Ovary (tissue), 9 donors: Measurements from ENCODE around the gene MED22. TPM values are rescaled to one million over a fixed set of nuclear protein-coding genes. Genes with fewer than 3 reads are reported as not detected.
"Not testable (repeated sequence)": the region's sequence is repeated elsewhere in the genome, so short reads cannot be mapped to it uniquely, and the experiment has no call there.

Experiments used
- DNase-seq, 5 donors: peaks; one replicate each; pipeline ENCODE4 v3.0.0-alpha.2; 2019 to 2020
- H3K27ac ChIP-seq, 2 donors: fragments of 200-600 bp; one replicate each; pipeline versions ENCODE4 v1.5.1 to v1.8.0; 2019 to 2022
- H3K27me3 ChIP-seq: fragments of 200-600 bp; one replicate; pipeline ENCODE4 v1.8.0; 2022
- H3K36me3 ChIP-seq: fragments of 200-600 bp; sonication (generic); one replicate; pipeline ENCODE4 v1.5.1; 2019
- H3K4me1 ChIP-seq: one replicate; pipeline ENCODE4 v1.8.1; 2013; ENCODE audit warnings: mild to moderate bottlenecking, moderate library complexity; ENCODE audit not compliant: insufficient read depth
- H3K4me3 ChIP-seq: fragments of 200-600 bp; sonication (generic); one replicate; pipeline ENCODE4 v1.5.1; 2017
- H3K9me3 ChIP-seq, 2 donors: fragments of 200-600 bp in 1 of 2; sonication (generic) in 1 of 2; one replicate each; pipeline versions ENCODE4 v1.5.1 to v1.8.1; 2013 to 2019; ENCODE audit warnings: mild to moderate bottlenecking in 1 of 2, moderate library complexity in 1 of 2
- CTCF ChIP-seq, 3 donors: fragments of 450-650 bp in 2 of 3; fragments of 200-600 bp in 1 of 3; IDR thresholded peaks; one replicate each; pipeline versions ENCODE4 v1.5.1 to v1.8.0; 2016 to 2022; ENCODE audit warnings: antibody characterized with exemption in 3 of 3, mild to moderate bottlenecking in 1 of 3
- EP300 ChIP-seq: sonication (generic); formaldehyde crosslinking; IDR thresholded peaks from one replicate; pipeline ENCODE4 v1.6.1; 2017; ENCODE audit warnings: antibody characterized with exemption
- POLR2A ChIP-seq: fragments of 450-650 bp; IDR thresholded peaks from one replicate; pipeline ENCODE4 v1.6.1; 2017; ENCODE audit warnings: antibody characterized with exemption, mild to moderate bottlenecking, moderate library complexity
- WGBS, 3 donors: extraction: QIAGEN DNeasy Blood & Tissue Kit in 1 of 3; methylation state at CpG; one replicate each; pipeline versions ENCODE4 v1.1.5 to v1.1.7; 2013 to 2017; 5-methylcytosine and 5-hydroxymethylcytosine counted together
- intact Hi-C, 4 donors: fragments of 100-400 bp; cut with DNase I; formaldehyde crosslinking; loops; one replicate each; pipeline versions ENCODE4 v1.11.0 to v1.15.1; 2022 to 2023
- polyA plus RNA-seq, 2 donors: library from polyadenylated mRNA; stranded (reverse); fragments of 200-250 nt in 1 of 2; fragments of 350-450 nt in 1 of 2; fragmentation: Illumina TruSeq in 1 of 2; extraction: RNeasy Lipid Tissue Mini Kit (QIAGEN cat#74804) in 1 of 2; gene quantifications; one replicate each; pipeline ENCODE4 v1.2.3, GENCODE V29; 2013 to 2014
- total RNA-seq, 7 donors: library from RNA; depleted of rRNA in 2 of 7; stranded (reverse); fragments of >200 nt in 2 of 7; fragmentation: NEBNext Ultra II Directional in 3 of 7; extraction: Animal tissue kit (Norgen Biotek cat#: 25700) in 3 of 7; gene quantifications; one replicate each; pipeline versions ENCODE4 v1.1.0 to v1.2.4, GENCODE V29; 2016 to 2023
- donor health status: DM: no; HTN: no; CAD: no; lungs with moderate emphysema.
- donor health status: DM: no; HTN: no; CAD: no.
- donor health status: Bipolar disorder and iron deficiency.
- donor health status: DM: yes; HTN: yes; CAD: no.
- donor health status: DM: no; HTN: no; CAD: no.
- donor health status: DM: yes; HTN: yes; CAD: no.

MED22 gene
- total and polyA plus RNA-seq, 9 donors: 8.3 to 43.8 (median 27.3) TPM

- H3K27me3 ChIP-seq: no peaks in the 10 kb centered on the region
- H3K4me3 ChIP-seq: no peak overlapping the region
- WGBS, 3 donors: 59 to 65% (median 62%) methylated on average over 26 of the region's 26 CpGs
Measured at GRCh38 chr9:133303266-133304157, 44.4 kb downstream of the MED22 start.

GRCh38 chr9:133301253-133302230 is 46.4 kb downstream of the MED22 start:
- 88 to 92% (median 89%) methylated on average over 13 of the region's 13 CpGs for WGBS, 3 donors
- Histone ChIP-seq H3K36me3 (no peaks in the 10 kb centered on the region), H3K27me3 (no peaks in the 10 kb centered on the region), H3K4me1 (no peaks in the 10 kb centered on the region), H3K4me3 (no peak overlapping the region), H3K27ac (no peak overlapping the region), H3K9me3 (no peaks in the 10 kb centered on the region)
- TF ChIP-seq EP300 (no peak), CTCF (IDR thresholded peaks at IDR 0.05) (no peak), POLR2A (no peak)
- intact Hi-C loops: no loop called here
- DNase-seq: no peak

More at GRCh38 chr9:133303266-133304157, 44.4 kb downstream of the MED22 start:
- DNase-seq: no peak
- no peak overlapping the region for H3K27ac ChIP-seq
- TF ChIP-seq CTCF (IDR thresholded peaks at IDR 0.05): no peak
- TF ChIP-seq EP300: no peak
- TF ChIP-seq POLR2A: no peak
- H3K36me3 ChIP-seq: no peaks in the 10 kb centered on the region
- intact Hi-C loops: no loop called here
- no peaks in the 10 kb centered on the region for H3K4me1 ChIP-seq
- H3K9me3 ChIP-seq: no peaks in the 10 kb centered on the region

DNA sequence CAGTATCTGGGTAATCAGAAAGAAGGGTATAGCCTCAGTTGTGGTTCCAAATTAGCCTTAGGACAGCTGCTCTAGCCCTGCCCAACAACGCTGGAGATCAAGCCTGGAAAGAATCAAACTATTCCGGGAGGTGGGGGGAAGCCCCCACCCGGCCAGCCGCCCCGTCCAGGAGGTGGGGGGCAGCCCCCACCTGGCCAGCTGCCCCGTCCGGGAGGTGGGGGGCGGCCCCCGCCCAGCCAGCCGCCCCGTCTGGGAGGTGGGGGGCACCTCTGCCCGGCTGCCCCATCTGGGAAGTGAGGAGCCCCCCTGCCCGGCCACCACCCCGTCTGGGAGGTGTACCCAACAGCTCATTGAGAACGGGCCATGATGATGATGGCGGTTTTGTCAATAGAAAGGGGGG is 47.9 kb downstream of the MED22 start:
- DNase-seq, H3K4me3 ChIP-seq, H3K9me3 ChIP-seq, H3K36me3 ChIP-seq, H3K27ac ChIP-seq, H3K27me3 ChIP-seq, H3K4me1 ChIP-seq, intact Hi-C loops: not testable (repeated sequence)
- 61 to 80% (median 75%) methylated on average over 16 of the region's 16 CpGs for WGBS, 3 donors

DNA sequence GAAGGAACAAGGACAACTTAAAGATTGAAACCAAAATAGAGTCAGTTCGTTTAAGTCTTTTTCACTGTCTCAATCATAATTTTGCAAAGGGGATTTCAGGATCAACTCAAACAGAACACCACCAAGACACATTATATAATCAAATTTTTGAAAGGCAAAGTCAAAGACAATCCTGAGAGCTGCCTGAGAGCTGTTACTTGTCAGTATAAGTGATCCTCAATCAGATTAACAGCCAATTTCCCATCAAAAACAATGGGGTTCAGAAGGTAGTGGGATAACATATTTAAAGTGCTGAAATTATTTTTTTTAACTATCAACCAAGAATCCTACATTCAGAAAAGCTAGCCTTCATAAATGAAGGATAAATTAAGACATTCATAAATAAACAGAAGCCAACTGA is 53.7 kb downstream of the MED22 start:
- Histone ChIP-seq H3K27me3 (no peaks in the 10 kb centered on the region), H3K4me3 (no peak overlapping the region), H3K36me3 (no peaks in the 10 kb centered on the region), H3K9me3 (peaks cover 0 to 4% of the 10 kb centered on the region in 2 donors), H3K27ac (no peak overlapping the region), H3K4me1 (no peaks in the 10 kb centered on the region)
- no peak for DNase-seq
- TF ChIP-seq POLR2A: no peak
- TF ChIP-seq EP300: no peak
- no peak for TF ChIP-seq CTCF (IDR thresholded peaks at IDR 0.05)
- intact Hi-C loops: no loop called here
- 51 to 65% (median 58%) methylated on average over 1 of the region's 1 CpG for WGBS, 3 donors
